Bronchial epithelial cell (primary cell): ENCODE results near the gene CACNA2D3. TPM values are rescaled to one million over a fixed set of nuclear protein-coding genes. Genes with fewer than 3 reads are reported as not detected.

Experiments
- DNase-seq: peaks from one replicate; pipeline ENCODE4 v3.0.0-alpha.2; 2010; ENCODE audit warnings: low read depth
- FAIRE-seq: peaks from 2 replicates; lab custom pipeline; 2011; peaks lifted over from hg19 to GRCh38; lab: Jason Lieb, UNC
- H3K27me3 ChIP-seq: 2 replicates; pipeline ENCODE4 v1.5.1; 2011; ENCODE audit warnings: low read length; ENCODE audit not compliant: control insufficient read depth, insufficient read depth
- H3K36me3 ChIP-seq: 2 replicates; pipeline ENCODE4 v1.5.1; 2011; ENCODE audit warnings: low read length; ENCODE audit not compliant: control insufficient read depth, insufficient read depth
- H3K4me3 ChIP-seq: 2 replicates; pipeline ENCODE4 v1.5.1; 2011; ENCODE audit warnings: mild to moderate bottlenecking, low read depth, low read length, control low read depth
- total RNA-seq: library from RNA; depleted of rRNA; stranded (reverse); fragments of >200 nt; gene quantifications from 2 replicates; pipeline ENCODE4 v1.2.1, GENCODE V29; 2014
- TF ChIP-seq, protein P1 (sequence below): IDR thresholded peaks from 2 replicates; pipeline ENCODE4 v1.5.1; 2011; ENCODE audit warnings: mild to moderate bottlenecking, moderate library complexity, low read length, control low read depth, inconsistent platforms; ENCODE audit not compliant: insufficient read depth, severe bottlenecking

The CACNA2D3 gene
- total RNA-seq, 1 donor from 2014 or later = not detected

DNA sequence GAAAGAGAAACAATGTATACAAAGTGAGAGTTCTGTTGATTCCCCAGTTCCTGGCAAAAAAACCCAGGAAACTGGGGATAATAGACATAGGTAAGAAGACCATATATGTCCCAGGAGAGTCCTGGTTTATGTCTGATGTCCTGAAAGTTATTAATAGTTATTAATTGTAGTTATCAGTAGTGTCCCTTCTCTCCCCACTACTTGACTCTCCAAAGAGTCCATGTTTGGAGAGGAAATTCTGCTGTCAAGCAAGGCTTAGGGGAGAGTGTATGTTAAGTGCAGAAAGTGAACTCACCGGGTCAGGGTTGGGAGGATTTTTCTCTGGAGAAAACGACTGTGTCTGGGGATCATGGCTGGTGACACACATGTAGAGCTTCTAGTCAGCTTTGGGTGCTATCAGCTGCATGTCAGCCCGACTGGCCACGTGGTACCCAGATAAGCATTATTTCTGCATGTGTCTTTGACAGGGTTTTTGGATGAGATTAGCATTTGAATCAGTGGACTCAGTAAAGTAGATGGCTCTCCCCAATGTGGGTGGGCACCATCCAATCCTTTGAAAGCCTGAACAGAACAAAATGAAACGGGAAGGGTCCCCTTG, 80.4 kb downstream of the CACNA2D3 start:
- Histone ChIP-seq H3K27me3 (no peaks in the 10 kb centered on the region), H3K4me3 (no peak overlapping the region), H3K36me3 (no peaks in the 10 kb centered on the region)
- TF ChIP-seq, protein P1, sequence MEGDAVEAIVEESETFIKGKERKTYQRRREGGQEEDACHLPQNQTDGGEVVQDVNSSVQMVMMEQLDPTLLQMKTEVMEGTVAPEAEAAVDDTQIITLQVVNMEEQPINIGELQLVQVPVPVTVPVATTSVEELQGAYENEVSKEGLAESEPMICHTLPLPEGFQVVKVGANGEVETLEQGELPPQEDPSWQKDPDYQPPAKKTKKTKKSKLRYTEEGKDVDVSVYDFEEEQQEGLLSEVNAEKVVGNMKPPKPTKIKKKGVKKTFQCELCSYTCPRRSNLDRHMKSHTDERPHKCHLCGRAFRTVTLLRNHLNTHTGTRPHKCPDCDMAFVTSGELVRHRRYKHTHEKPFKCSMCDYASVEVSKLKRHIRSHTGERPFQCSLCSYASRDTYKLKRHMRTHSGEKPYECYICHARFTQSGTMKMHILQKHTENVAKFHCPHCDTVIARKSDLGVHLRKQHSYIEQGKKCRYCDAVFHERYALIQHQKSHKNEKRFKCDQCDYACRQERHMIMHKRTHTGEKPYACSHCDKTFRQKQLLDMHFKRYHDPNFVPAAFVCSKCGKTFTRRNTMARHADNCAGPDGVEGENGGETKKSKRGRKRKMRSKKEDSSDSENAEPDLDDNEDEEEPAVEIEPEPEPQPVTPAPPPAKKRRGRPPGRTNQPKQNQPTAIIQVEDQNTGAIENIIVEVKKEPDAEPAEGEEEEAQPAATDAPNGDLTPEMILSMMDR = no peak
- FAIRE-seq = no peak
- DNase-seq = no peak

DNA sequence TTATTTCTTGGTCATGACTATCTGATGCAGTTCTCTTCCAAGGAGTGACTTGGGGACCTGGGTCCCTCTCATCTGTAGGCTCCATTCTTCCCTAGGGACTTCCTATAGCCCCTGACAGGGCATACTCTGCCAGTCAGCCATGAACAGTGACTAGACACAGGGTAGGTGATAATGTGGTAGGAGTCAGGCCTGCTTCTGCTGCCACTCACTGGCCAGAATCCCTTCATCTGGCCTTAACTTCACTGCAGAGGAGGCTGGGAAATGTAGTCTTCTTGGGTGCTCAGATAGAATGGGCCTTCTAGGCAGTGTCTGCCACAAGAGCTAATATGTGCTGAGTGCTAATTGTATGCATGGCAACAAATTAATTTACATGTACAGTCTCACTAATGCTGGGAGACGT, 84.5 kb downstream of the CACNA2D3 start:
- Histone ChIP-seq H3K4me3 (no peak overlapping the region), H3K36me3 (no peaks in the 10 kb centered on the region), H3K27me3 (no peaks in the 10 kb centered on the region)
- DNase-seq (no peak), FAIRE-seq (no peak)
- TF ChIP-seq, protein P1 = no peak

DNA sequence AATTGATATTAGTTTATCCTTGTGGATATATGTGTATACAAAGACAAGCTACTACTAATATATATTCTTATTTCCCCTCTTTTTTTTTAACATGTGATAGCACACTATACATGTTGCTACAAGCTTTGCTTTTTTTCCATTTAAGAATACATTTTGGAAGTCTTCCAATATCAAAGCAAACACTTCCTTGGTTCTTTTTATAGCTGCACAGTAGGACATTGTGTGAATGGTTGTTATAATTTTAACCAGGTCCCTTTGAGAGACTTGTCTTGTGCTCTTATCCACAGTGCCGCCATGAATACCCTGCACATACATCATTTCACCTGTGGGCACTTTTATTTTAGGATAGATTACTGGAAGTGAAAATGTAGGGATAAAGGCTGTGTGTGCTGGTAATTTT, 88.7 kb downstream of the CACNA2D3 start:
- Histone ChIP-seq H3K4me3 (no peak overlapping the region), H3K36me3 (no peaks in the 10 kb centered on the region), H3K27me3 (no peaks in the 10 kb centered on the region)
- TF ChIP-seq, protein P1 = no peak
- FAIRE-seq (no peak), DNase-seq (peak; percentile 51)

DNA sequence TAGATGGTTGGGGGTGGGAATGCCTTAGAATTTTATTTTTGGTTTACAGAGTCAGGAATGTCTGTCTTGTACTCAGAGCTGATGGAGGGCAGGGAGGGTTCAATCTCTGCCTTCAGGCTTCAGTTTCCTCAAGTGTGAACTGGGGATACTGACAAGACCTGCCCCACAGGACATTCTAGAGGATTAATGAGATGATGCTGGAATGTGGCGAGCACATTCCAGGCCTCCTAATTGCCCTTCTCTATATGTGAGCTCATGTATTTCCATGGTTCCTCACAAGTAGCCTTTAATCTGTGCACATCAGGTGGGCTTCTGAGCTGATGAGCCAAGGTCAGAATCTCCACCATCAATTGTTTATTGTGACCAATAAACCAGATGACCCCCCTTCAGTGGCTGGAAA, 90.4 kb downstream of the CACNA2D3 start:
- no peak overlapping the region for H3K4me3 ChIP-seq
- FAIRE-seq = no peak
- TF ChIP-seq, protein P1 = no peak
- H3K27me3 ChIP-seq = no peaks in the 10 kb centered on the region
- DNase-seq = no peak
- H3K36me3 ChIP-seq = no peaks in the 10 kb centered on the region

DNA sequence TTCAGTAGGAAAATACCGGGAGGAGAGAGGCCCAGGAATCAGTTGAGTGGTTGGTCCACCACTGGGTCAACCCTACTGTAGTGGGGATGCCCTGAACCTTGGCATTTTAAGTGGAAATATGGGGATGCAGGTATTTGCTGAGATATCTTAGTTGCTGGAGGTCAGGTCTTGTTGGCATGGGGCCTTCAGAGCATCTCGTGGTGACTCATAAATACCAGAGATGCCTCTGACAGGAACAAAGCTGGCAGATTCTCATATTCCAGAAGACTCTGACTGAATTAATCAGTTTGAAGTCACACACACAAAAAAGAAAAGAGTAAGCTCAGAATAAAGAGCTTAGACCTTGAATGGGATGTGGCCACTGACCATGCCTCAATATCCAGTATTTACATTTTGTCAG, 91.6 kb downstream of the CACNA2D3 start:
- FAIRE-seq = no peak

More for the DNA sequence above, 91.6 kb downstream of the CACNA2D3 start:
- TF ChIP-seq, protein P1 = no peak
- Histone ChIP-seq H3K36me3 (no peaks in the 10 kb centered on the region), H3K4me3 (no peak overlapping the region), H3K27me3 (no peaks in the 10 kb centered on the region)
- DNase-seq = peak; percentile 35
